ENCODE results near the gene CYLD. TPM values are rescaled to one million over a fixed set of nuclear protein-coding genes. Genes with fewer than 3 reads are reported as not detected.

Gene CYLD
- total RNA-seq, 1 donor from 2014 or later, result 27.9 TPM

- H3K4me3 ChIP-seq (ENCODE audit: low read depth, low read length), result no peak overlapping the region
- no peaks in the 10 kb centered on the region for H3K36me3 ChIP-seq (ENCODE audit: control insufficient read depth, insufficient read depth, low read length)
- FAIRE-seq, result no peak
- DNase-seq (ENCODE audit: low read depth), result no peak
- no peak for TF ChIP-seq CTCF (IDR thresholded peaks at IDR 0.05; ENCODE audit: insufficient read depth, low read length, severe bottlenecking)
- H3K27me3 ChIP-seq (ENCODE audit: control insufficient read depth, insufficient read depth, low read length), result no peaks in the 10 kb centered on the region
These were observed 76.5 kb downstream of the CYLD start for GRCh38 chr16:50818380-50818779.

- Histone ChIP-seq H3K4me3 (ENCODE audit: low read depth, low read length) (no peak overlapping the region), H3K27me3 (ENCODE audit: control insufficient read depth, insufficient read depth, low read length) (no peaks in the 10 kb centered on the region), H3K36me3 (ENCODE audit: control insufficient read depth, insufficient read depth, low read length) (no peaks in the 10 kb centered on the region)
- no peak for TF ChIP-seq CTCF (IDR thresholded peaks at IDR 0.05; ENCODE audit: insufficient read depth, low read length, severe bottlenecking)
- DNase-seq (ENCODE audit: low read depth) (no peak), FAIRE-seq (no peak)
These were observed 77.8 kb downstream of the CYLD start for GRCh38 chr16:50819706-50820105.

GRCh38 chr16:50820225-50820624 is 78.3 kb downstream of the CYLD start:
- Histone ChIP-seq H3K4me3 (ENCODE audit: low read depth, low read length) (no peak overlapping the region), H3K36me3 (ENCODE audit: control insufficient read depth, insufficient read depth, low read length) (no peaks in the 10 kb centered on the region), H3K27me3 (ENCODE audit: control insufficient read depth, insufficient read depth, low read length) (no peaks in the 10 kb centered on the region)
- no peak for TF ChIP-seq CTCF (IDR thresholded peaks at IDR 0.05; ENCODE audit: insufficient read depth, low read length, severe bottlenecking)
- DNase-seq (ENCODE audit: low read depth), result no peak
- FAIRE-seq, result no peak

GRCh38 chr16:50821586-50821985 is 79.7 kb downstream of the CYLD start:
- peak; percentile 37 for DNase-seq (ENCODE audit: low read depth)
- Histone ChIP-seq H3K4me3 (ENCODE audit: low read depth, low read length) (no peak overlapping the region), H3K36me3 (ENCODE audit: control insufficient read depth, insufficient read depth, low read length) (no peaks in the 10 kb centered on the region), H3K27me3 (ENCODE audit: control insufficient read depth, insufficient read depth, low read length) (no peaks in the 10 kb centered on the region)
- no peak for FAIRE-seq
- TF ChIP-seq CTCF (IDR thresholded peaks at IDR 0.05; ENCODE audit: insufficient read depth, low read length, severe bottlenecking), result peak; percentile 55

GRCh38 chr16:50822671-50823070 is 80.8 kb downstream of the CYLD start:
- Histone ChIP-seq H3K36me3 (ENCODE audit: control insufficient read depth, insufficient read depth, low read length) (no peaks in the 10 kb centered on the region), H3K27me3 (ENCODE audit: control insufficient read depth, insufficient read depth, low read length) (no peaks in the 10 kb centered on the region), H3K4me3 (ENCODE audit: low read depth, low read length) (no peak overlapping the region)
- TF ChIP-seq CTCF (IDR thresholded peaks at IDR 0.05; ENCODE audit: insufficient read depth, low read length, severe bottlenecking), result no peak
- FAIRE-seq (no peak), DNase-seq (ENCODE audit: low read depth) (no peak)

- Histone ChIP-seq H3K36me3 (ENCODE audit: control insufficient read depth, insufficient read depth, low read length) (no peaks in the 10 kb centered on the region), H3K27me3 (ENCODE audit: control insufficient read depth, insufficient read depth, low read length) (no peaks in the 10 kb centered on the region), H3K4me3 (ENCODE audit: low read depth, low read length) (no peak overlapping the region)
- no peak for FAIRE-seq
- no peak for DNase-seq (ENCODE audit: low read depth)
- no peak for TF ChIP-seq CTCF (IDR thresholded peaks at IDR 0.05; ENCODE audit: insufficient read depth, low read length, severe bottlenecking)
These were observed 85.0 kb downstream of the CYLD start for GRCh38 chr16:50826797-50827316.
